HL-60 (cell line): ENCODE data around the gene RUNX2.

Experiments
- CTCF ChIP-seq: IDR thresholded peaks from one replicate; pipeline ENCODE4 v1.5.1; 2011; ENCODE audit warnings: low read length, control low read depth, inconsistent platforms; ENCODE audit not compliant: insufficient read depth
- GABPA ChIP-seq: IDR thresholded peaks from 2 replicates; pipeline ENCODE4 v1.6.1; 2012; ENCODE audit warnings: low read depth

- TF ChIP-seq CTCF (no peak), GABPA (no peak)
These were observed 358.9 kb downstream of the RUNX2 start for GRCh38 chr6:45686841-45687569.
